ENCODE results near the gene HSD17B12.

DNA sequence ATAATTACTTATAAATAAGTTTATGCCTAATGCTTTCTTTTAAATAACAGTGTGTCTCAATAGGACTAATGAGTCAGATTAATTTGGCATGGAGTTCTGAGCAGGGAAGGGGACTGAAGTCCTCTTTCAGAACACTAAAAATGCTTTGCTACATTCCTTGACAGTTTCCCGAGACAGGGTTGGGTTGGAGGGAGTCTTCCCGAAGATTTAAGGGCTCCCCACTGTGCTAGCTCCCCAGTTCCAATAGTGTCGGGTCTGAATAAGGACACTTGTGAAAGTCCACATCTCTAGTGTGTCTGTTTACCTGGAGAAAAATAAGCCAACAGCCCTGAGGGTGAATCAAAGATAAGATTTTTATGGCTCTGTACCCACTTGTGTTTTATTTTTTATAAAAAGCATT is 41.8 kb upstream of the HSD17B12 start:
- no peak for TF ChIP-seq EZH2 (IDR thresholded peaks at IDR 0.05)
- TF ChIP-seq, protein P1, sequence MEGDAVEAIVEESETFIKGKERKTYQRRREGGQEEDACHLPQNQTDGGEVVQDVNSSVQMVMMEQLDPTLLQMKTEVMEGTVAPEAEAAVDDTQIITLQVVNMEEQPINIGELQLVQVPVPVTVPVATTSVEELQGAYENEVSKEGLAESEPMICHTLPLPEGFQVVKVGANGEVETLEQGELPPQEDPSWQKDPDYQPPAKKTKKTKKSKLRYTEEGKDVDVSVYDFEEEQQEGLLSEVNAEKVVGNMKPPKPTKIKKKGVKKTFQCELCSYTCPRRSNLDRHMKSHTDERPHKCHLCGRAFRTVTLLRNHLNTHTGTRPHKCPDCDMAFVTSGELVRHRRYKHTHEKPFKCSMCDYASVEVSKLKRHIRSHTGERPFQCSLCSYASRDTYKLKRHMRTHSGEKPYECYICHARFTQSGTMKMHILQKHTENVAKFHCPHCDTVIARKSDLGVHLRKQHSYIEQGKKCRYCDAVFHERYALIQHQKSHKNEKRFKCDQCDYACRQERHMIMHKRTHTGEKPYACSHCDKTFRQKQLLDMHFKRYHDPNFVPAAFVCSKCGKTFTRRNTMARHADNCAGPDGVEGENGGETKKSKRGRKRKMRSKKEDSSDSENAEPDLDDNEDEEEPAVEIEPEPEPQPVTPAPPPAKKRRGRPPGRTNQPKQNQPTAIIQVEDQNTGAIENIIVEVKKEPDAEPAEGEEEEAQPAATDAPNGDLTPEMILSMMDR (IDR thresholded peaks at IDR 0.05) = no peak

All from neural progenitor cell (in vitro differentiated cells).